Measurements from ENCODE around the gene ZNF280C. TPM values are rescaled to one million over a fixed set of nuclear protein-coding genes. Genes with fewer than 3 reads are reported as not detected.

Gene ZNF280C
- total and polyA plus RNA-seq, 10 donors: 1.3 to 6.8 (median 5.0) TPM

DNA sequence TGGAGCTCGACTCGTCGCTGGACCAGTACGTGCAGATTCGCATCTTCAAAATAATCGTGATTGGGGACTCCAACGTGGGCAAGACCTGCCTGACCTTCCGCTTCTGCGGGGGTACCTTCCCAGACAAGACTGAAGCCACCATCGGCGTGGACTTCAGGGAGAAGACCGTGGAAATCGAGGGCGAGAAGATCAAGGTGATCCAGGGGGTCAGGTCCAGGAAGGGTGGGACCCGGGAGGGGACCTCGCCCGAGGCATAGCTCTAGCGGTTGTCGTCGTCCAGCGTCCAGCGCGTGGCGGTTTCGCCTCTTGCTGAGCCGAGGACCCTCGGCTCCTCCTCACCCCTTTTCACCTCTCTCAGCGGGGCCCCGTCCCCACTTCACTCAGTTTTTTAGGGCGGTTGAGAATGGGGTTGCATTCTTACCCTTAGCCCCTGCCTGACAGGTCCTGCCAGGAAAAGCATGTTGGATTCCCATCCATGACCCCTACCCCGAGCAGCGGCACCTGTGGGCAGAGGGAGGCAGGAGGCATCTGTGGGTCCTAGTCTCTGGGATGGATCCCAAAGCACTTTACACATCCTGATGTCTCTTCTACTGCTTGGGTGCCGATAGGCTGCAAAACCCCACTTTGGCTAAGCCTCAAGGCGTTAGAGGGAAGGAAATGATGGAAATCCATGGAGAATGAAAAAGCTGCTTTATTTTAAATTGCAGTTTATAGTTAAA lies 96.4 kb downstream of the ZNF280C start:
- 10 to 49% (median 11%) methylated on average over 13 to 34 of the region's 34 CpGs for WGBS, 5 donors
- H3K9me3 ChIP-seq: no peaks in the 10 kb centered on the region
- no peaks in the 10 kb centered on the region for H3K36me3 ChIP-seq
- H3K4me3 ChIP-seq: peak overlapping the region; percentile 48 to 82 (median 56)
- peaks cover 3 to 60% (median 34%) of the 10 kb centered on the region in 6 donors for H3K4me1 ChIP-seq
- no peak for TF ChIP-seq POLR2AphosphoS5 (IDR thresholded peaks at IDR 0.05)
- no peak for TF ChIP-seq POLR2A (IDR thresholded peaks at IDR 0.05)
- TF ChIP-seq CTCF (IDR thresholded peaks at IDR 0.05 in 8 of 11, conservative IDR thresholded peaks at IDR 0.05 in 3 of 11): no peak
- peak; percentile 77 for DNase-seq
- intact Hi-C loops (cut with DNase I; ENCODE audit: low total_unique reads): no loop called here
- peaks cover 0 to 5% (median 0%) of the 10 kb centered on the region in 7 donors for H3K27me3 ChIP-seq (replicated peaks in 1 of 7)
- H3K27ac ChIP-seq: peak overlapping the region in 7 of 8 donors; percentile 64 to 82 (median 72)

- peak within 1 kb of the TSS in 7 of 8 donors; percentile 64 to 82 (median 72) for H3K27ac ChIP-seq
- H3K4me1 ChIP-seq: peaks cover 3 to 60% (median 36%) of the 10 kb centered on the region in 6 donors
- H3K4me3 ChIP-seq: peak within 1 kb of the TSS; percentile 48 to 82 (median 56)
- H3K36me3 ChIP-seq: no peaks in the 10 kb centered on the region
- WGBS, 5 donors: 0 to 42% (median 1%) methylated on average over 20 to 59 of the region's 61 CpGs
- peaks cover 0 to 5% (median 0%) of the 10 kb centered on the region in 7 donors for H3K27me3 ChIP-seq (replicated peaks in 1 of 7)
- intact Hi-C loops (cut with DNase I; ENCODE audit: low total_unique reads): no loop called here
- peak; percentile 82 for DNase-seq
- H3K9me3 ChIP-seq: no peaks in the 10 kb centered on the region
- TF ChIP-seq POLR2AphosphoS5 (IDR thresholded peaks at IDR 0.05) (peak; percentile 30 to 74 (median 63)), POLR2A (IDR thresholded peaks at IDR 0.05) (no peak)
Measured at GRCh38 chrX:130171446-130172126, 97.1 kb downstream of the ZNF280C start, which contains the start of gene RAB33A. TSS of gene RAB33A (plus strand) at chrX:130171962. CDS start at chrX:130172063, 101 bp downstream.

GRCh38 chrX:130170752-130171445 lies 97.8 kb downstream of the ZNF280C start:
- DNase-seq: peak; percentile 88
- intact Hi-C loops (cut with DNase I; ENCODE audit: low total_unique reads): no loop called here
- peak overlapping the region in 6 of 8 donors; percentile 48 to 82 (median 74) for H3K27ac ChIP-seq

More at GRCh38 chrX:130170752-130171445, 97.8 kb downstream of the ZNF280C start:
- TF ChIP-seq CTCF (IDR thresholded peaks at IDR 0.05 in 8 of 11, conservative IDR thresholded peaks at IDR 0.05 in 3 of 11) (no peak), POLR2AphosphoS5 (IDR thresholded peaks at IDR 0.05) (peak in 2 of 3 donors; percentile 37 to 48), POLR2A (IDR thresholded peaks at IDR 0.05) (no peak)
- Histone ChIP-seq H3K27me3 (replicated peaks in 1 of 7) (peaks cover 0 to 5% (median 0%) of the 10 kb centered on the region in 7 donors), H3K9me3 (no peaks in the 10 kb centered on the region), H3K4me1 (peaks cover 3 to 57% (median 31%) of the 10 kb centered on the region in 6 donors), H3K4me3 (peak overlapping the region; percentile 48 to 82 (median 56)), H3K36me3 (no peaks in the 10 kb centered on the region)
- WGBS, 5 donors: 0 to 42% (median 8%) methylated on average over 14 to 36 of the region's 36 CpGs

Data from spleen (tissue), 11 donors.